GM18498 (cell line): ENCODE measurements around the gene DNAJB13.

ENCODE experiments used
- ATAC-seq: cut with Tn5 transposase; IDR thresholded peaks from one replicate; pipeline ENCODE4 v1.9.1; 2021; ENCODE audit warnings: mild to moderate bottlenecking, moderate library complexity; ENCODE audit not compliant: unreplicated experiment

Gene DNAJB13

GRCh38 chr11:74012074-74012809, 61.4 kb downstream of the DNAJB13 start:
- ATAC-seq: no peak

- ATAC-seq: no peak
These were observed 62.3 kb downstream of the DNAJB13 start for GRCh38 chr11:74013141-74013540.

- no peak for ATAC-seq
These were observed 64.1 kb downstream of the DNAJB13 start for GRCh38 chr11:74014880-74015279.

- ATAC-seq: no peak
These were observed 65.3 kb downstream of the DNAJB13 start for GRCh38 chr11:74015919-74016684.

GRCh38 chr11:74017631-74018030, 66.8 kb downstream of the DNAJB13 start:
- no peak for ATAC-seq

- no peak for ATAC-seq
These were observed 67.6 kb downstream of the DNAJB13 start for GRCh38 chr11:74018331-74019005.

GRCh38 chr11:74019104-74019738, 68.4 kb downstream of the DNAJB13 start:
- ATAC-seq: no peak

- ATAC-seq: no peak
These were observed 69.0 kb downstream of the DNAJB13 start for GRCh38 chr11:74019860-74020259.
